Neural cell (in vitro differentiated cells): ENCODE measurements around the gene IRF2BPL. TPM values are rescaled to one million over a fixed set of nuclear protein-coding genes. Genes with fewer than 3 reads are reported as not detected.

Source experiments
- H2AFZ ChIP-seq: fragments of 200-600, 300-800 bp; sonication (generic), shearing (Covaris generic); 2 replicates; pipeline ENCODE4 v1.6.0; 2014; ENCODE audit warnings: low read depth, mild to moderate bottlenecking, antibody characterized with exemption, low read length, moderate library complexity
- H3F3A ChIP-seq: fragments of 200-600 bp; shearing (Covaris generic); 2 replicates; pipeline ENCODE4 v1.6.1; 2016; ENCODE audit warnings: mild to moderate bottlenecking, moderate library complexity, mixed read lengths, antibody characterized with exemption, low read length; ENCODE audit not compliant: insufficient read depth, poor library complexity, severe bottlenecking
- H3K27ac ChIP-seq: fragments of 200-600, 300-800 bp; sonication (generic), shearing (Covaris generic); 2 replicates; pipeline ENCODE4 v1.5.1; 2014; ENCODE audit warnings: mild to moderate bottlenecking, low read length, moderate library complexity
- H3K27me3 ChIP-seq: fragments of 300-800, 200-600 bp; sonication (generic), shearing (Covaris generic); 2 replicates; pipeline ENCODE4 v1.6.0; 2014; ENCODE audit warnings: mild to moderate bottlenecking, low read depth, low read length, moderate library complexity; ENCODE audit not compliant: insufficient read depth
- H3K36me3 ChIP-seq: fragments of 300-800, 200-600 bp; sonication (generic), shearing (Covaris generic); 2 replicates; pipeline ENCODE4 v1.5.1; 2014; ENCODE audit warnings: mild to moderate bottlenecking, antibody characterized with exemption, low read length, moderate library complexity; ENCODE audit not compliant: insufficient read depth
- H3K4me2 ChIP-seq: fragments of 300-800, 200-600 bp; sonication (generic), shearing (Covaris generic); 2 replicates; pipeline ENCODE4 v1.6.0; 2014; ENCODE audit warnings: mild to moderate bottlenecking, low read length
- H3K4me3 ChIP-seq: fragments of 300-800, 200-600 bp; sonication (generic), shearing (Covaris generic); 2 replicates; pipeline ENCODE4 v1.5.1; 2014; ENCODE audit warnings: mild to moderate bottlenecking, low read length, moderate library complexity
- H3K79me2 ChIP-seq: fragments of 200-600 bp; shearing (Covaris generic); replicated peaks from 2 replicates; pipeline ENCODE4 v1.6.0; 2014; ENCODE audit warnings: mild to moderate bottlenecking, low read length, moderate library complexity; ENCODE audit not compliant: insufficient read depth
- H3K9ac ChIP-seq: fragments of 300-800, 200-600 bp; sonication (generic), shearing (Covaris generic); 2 replicates; pipeline ENCODE4 v1.6.1; 2016; ENCODE audit warnings: mild to moderate bottlenecking, low read length, mixed read lengths
- H3K9me2 ChIP-seq: fragments of 200-600 bp; shearing (Covaris generic); 2 replicates; pipeline ENCODE4 v1.6.1; 2016; ENCODE audit warnings: mild to moderate bottlenecking, low read length, mixed read lengths; ENCODE audit not compliant: insufficient read depth
- H3K9me3 ChIP-seq: fragments of 200-600, 300-800 bp; sonication (generic), shearing (Covaris generic); 2 replicates; pipeline ENCODE4 v1.6.1; 2016; ENCODE audit warnings: mild to moderate bottlenecking, mixed run types, low read length, moderate library complexity, mixed read lengths
- H4K20me1 ChIP-seq: fragments of 200-600 bp; shearing (Covaris generic); 2 replicates; pipeline ENCODE4 v1.6.1; 2016; ENCODE audit warnings: mild to moderate bottlenecking, mixed run types; ENCODE audit not compliant: insufficient read depth
- EP300 ChIP-seq: fragments of 450-650 bp; conservative IDR thresholded peaks from 2 replicates; pipeline ENCODE4 v1.6.1; 2014; ENCODE audit warnings: antibody characterized with exemption, mild to moderate bottlenecking, moderate library complexity; ENCODE audit not compliant: poor library complexity, severe bottlenecking
- EZH2 ChIP-seq: fragments of 200-600, 300-800 bp; shearing (Covaris generic), sonication (generic); IDR thresholded peaks from 2 replicates; pipeline ENCODE4 v1.6.1; 2014; ENCODE audit warnings: antibody characterized with exemption, low read length, borderline replicate concordance, mild to moderate bottlenecking; ENCODE audit not compliant: insufficient read depth, poor library complexity, severe bottlenecking
- MXI1 ChIP-seq: fragments of 450-650 bp; conservative IDR thresholded peaks from 2 replicates; pipeline ENCODE4 v1.6.1; 2014; ENCODE audit warnings: antibody characterized with exemption, mild to moderate bottlenecking; ENCODE audit not compliant: poor library complexity, severe bottlenecking
- POLR2AphosphoS5 ChIP-seq: IDR thresholded peaks from 2 replicates; pipeline ENCODE4 v1.6.1; 2012
- RAD21 ChIP-seq: fragments of 450-650 bp; conservative IDR thresholded peaks from 2 replicates; pipeline ENCODE4 v1.6.1; 2014; ENCODE audit warnings: antibody characterized with exemption, mild to moderate bottlenecking, moderate library complexity
- SMC3 ChIP-seq: fragments of 450-650 bp; conservative IDR thresholded peaks from 2 replicates; pipeline ENCODE4 v1.6.1; 2014; ENCODE audit warnings: antibody characterized with exemption, mild to moderate bottlenecking, moderate library complexity; ENCODE audit not compliant: poor library complexity
- TAF1 ChIP-seq: IDR thresholded peaks from 2 replicates; pipeline ENCODE4 v1.6.1; 2012; ENCODE audit warnings: low read depth
- polyA plus RNA-seq: library from polyadenylated mRNA; depleted of rRNA; stranded (reverse); fragments of >200 nt; gene quantifications from 2 replicates; pipeline ENCODE4 v1.2.3, GENCODE V29; 2014
- TF ChIP-seq, protein P1 (sequence below): IDR thresholded peaks from 2 replicates; pipeline ENCODE4 v1.6.1; 2012; ENCODE audit warnings: borderline replicate concordance
- TF ChIP-seq, protein P2 (sequence below): fragments of 450-650 bp; IDR thresholded peaks from 2 replicates; pipeline ENCODE4 v1.5.1; 2014; ENCODE audit warnings: antibody characterized with exemption, mild to moderate bottlenecking, moderate library complexity; ENCODE audit not compliant: poor library complexity, severe bottlenecking

The IRF2BPL gene
- polyA plus RNA-seq, 1 donor from 2014 or later: 42.9 TPM

DNA sequence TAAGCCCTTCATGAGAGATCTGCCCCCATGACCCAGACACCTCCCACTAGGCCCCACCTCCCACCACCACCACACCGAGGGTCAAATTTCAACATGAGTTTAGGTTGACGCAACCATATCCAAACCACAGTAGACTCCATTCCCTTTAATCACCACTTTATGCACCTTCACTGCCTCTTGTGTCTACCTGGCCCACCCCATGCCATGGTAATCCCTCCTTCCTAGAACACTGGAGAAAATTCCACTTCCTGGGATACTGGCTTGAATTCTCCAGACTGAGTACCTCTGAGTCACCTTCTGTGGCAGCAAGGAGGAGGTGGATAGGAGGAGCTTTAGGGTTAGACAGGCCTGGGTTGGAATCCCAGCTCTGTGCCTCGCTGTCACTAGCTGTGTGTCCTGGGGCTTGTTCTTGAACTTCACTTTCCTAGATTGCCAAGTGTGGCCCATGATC is 43.5 kb upstream of the IRF2BPL start:
- Histone ChIP-seq H3K4me3 (no peak overlapping the region), H3K36me3 (no peaks in the 10 kb centered on the region), H3K27me3 (no peaks in the 10 kb centered on the region), H3K9me3 (no peaks in the 10 kb centered on the region), H3K79me2 (no peaks in the 10 kb centered on the region), H4K20me1 (no peaks in the 10 kb centered on the region), H2AFZ (no peak overlapping the region), H3K4me2 (no peak overlapping the region), H3K9ac (no peak overlapping the region), H3K27ac (no peak overlapping the region), H3F3A (no peaks in the 10 kb centered on the region), H3K9me2 (no peaks in the 10 kb centered on the region)
- TF ChIP-seq, protein P1, sequence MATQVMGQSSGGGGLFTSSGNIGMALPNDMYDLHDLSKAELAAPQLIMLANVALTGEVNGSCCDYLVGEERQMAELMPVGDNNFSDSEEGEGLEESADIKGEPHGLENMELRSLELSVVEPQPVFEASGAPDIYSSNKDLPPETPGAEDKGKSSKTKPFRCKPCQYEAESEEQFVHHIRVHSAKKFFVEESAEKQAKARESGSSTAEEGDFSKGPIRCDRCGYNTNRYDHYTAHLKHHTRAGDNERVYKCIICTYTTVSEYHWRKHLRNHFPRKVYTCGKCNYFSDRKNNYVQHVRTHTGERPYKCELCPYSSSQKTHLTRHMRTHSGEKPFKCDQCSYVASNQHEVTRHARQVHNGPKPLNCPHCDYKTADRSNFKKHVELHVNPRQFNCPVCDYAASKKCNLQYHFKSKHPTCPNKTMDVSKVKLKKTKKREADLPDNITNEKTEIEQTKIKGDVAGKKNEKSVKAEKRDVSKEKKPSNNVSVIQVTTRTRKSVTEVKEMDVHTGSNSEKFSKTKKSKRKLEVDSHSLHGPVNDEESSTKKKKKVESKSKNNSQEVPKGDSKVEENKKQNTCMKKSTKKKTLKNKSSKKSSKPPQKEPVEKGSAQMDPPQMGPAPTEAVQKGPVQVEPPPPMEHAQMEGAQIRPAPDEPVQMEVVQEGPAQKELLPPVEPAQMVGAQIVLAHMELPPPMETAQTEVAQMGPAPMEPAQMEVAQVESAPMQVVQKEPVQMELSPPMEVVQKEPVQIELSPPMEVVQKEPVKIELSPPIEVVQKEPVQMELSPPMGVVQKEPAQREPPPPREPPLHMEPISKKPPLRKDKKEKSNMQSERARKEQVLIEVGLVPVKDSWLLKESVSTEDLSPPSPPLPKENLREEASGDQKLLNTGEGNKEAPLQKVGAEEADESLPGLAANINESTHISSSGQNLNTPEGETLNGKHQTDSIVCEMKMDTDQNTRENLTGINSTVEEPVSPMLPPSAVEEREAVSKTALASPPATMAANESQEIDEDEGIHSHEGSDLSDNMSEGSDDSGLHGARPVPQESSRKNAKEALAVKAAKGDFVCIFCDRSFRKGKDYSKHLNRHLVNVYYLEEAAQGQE: no peak
- TF ChIP-seq, protein P2, sequence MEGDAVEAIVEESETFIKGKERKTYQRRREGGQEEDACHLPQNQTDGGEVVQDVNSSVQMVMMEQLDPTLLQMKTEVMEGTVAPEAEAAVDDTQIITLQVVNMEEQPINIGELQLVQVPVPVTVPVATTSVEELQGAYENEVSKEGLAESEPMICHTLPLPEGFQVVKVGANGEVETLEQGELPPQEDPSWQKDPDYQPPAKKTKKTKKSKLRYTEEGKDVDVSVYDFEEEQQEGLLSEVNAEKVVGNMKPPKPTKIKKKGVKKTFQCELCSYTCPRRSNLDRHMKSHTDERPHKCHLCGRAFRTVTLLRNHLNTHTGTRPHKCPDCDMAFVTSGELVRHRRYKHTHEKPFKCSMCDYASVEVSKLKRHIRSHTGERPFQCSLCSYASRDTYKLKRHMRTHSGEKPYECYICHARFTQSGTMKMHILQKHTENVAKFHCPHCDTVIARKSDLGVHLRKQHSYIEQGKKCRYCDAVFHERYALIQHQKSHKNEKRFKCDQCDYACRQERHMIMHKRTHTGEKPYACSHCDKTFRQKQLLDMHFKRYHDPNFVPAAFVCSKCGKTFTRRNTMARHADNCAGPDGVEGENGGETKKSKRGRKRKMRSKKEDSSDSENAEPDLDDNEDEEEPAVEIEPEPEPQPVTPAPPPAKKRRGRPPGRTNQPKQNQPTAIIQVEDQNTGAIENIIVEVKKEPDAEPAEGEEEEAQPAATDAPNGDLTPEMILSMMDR: no peak
- TF ChIP-seq RAD21 (no peak), EP300 (no peak), EZH2 (no peak), SMC3 (no peak), POLR2AphosphoS5 (no peak), MXI1 (no peak), TAF1 (no peak)

DNA sequence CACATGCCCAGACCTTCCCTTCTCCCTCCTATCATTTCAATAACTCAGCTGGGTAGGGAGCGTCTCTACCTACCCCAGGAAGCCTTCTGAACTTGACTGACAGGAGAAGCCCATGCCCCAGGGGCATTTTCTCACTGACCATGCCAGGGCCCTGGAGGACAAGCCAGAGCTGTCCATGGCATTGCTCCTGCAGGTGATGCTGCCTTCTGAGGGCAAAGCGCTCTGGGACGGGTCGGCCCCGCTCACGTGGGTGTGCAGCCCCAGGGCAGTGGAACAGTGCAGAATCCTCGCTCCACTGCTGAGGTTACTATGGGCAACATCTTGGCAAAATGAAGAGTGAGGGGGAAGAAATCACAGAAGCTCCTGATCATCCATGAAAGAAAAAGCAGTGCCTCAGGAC is 41.0 kb upstream of the IRF2BPL start:
- Histone ChIP-seq H3K79me2 (no peaks in the 10 kb centered on the region), H3K9ac (peak overlapping the region; percentile 26), H4K20me1 (no peaks in the 10 kb centered on the region), H3K9me2 (no peaks in the 10 kb centered on the region), H3K4me2 (no peak overlapping the region), H3F3A (no peaks in the 10 kb centered on the region), H3K27me3 (no peaks in the 10 kb centered on the region), H3K4me3 (no peak overlapping the region), H3K27ac (no peak overlapping the region), H3K36me3 (no peaks in the 10 kb centered on the region), H3K9me3 (no peaks in the 10 kb centered on the region), H2AFZ (no peak overlapping the region)
- TF ChIP-seq MXI1: no peak
- no peak for TF ChIP-seq EP300
- TF ChIP-seq, protein P2: no peak
- TF ChIP-seq, protein P1: no peak
- TF ChIP-seq RAD21: no peak
- TF ChIP-seq EZH2: no peak
- TF ChIP-seq TAF1: no peak
- TF ChIP-seq SMC3: no peak
- TF ChIP-seq POLR2AphosphoS5: no peak
